NCI-H1092 treated with DMSO at 0.1 percent for 48 hours (cell line): ENCODE results near the gene EXOC3.
"Not testable (repeated sequence)": the region's sequence is repeated elsewhere in the genome, so short reads cannot be mapped to it uniquely, and the experiment has no call there.

ENCODE experiments used
- DNase-seq: peaks from one replicate; lab custom pipeline; 2025; lab: John Stamatoyannopoulos, UW

The EXOC3 gene

GRCh38 chr5:473551-474192, 30.7 kb downstream of the EXOC3 start:
- DNase-seq = peak; percentile 56

- DNase-seq = not testable (repeated sequence)
Observed at GRCh38 chr5:474232-474839, 31.4 kb downstream of the EXOC3 start.

GRCh38 chr5:474840-475661, 32.1 kb downstream of the EXOC3 start:
- DNase-seq = no peak

GRCh38 chr5:475704-476101, 32.7 kb downstream of the EXOC3 start:
- no peak for DNase-seq

- no peak for DNase-seq
Observed at GRCh38 chr5:476102-476813, 33.3 kb downstream of the EXOC3 start.

GRCh38 chr5:476814-477175, 33.8 kb downstream of the EXOC3 start:
- no peak for DNase-seq

GRCh38 chr5:477247-477646, 34.3 kb downstream of the EXOC3 start:
- no peak for DNase-seq

- no peak for DNase-seq
Observed at GRCh38 chr5:477871-478270, 34.9 kb downstream of the EXOC3 start.

- no peak for DNase-seq
Observed at GRCh38 chr5:478369-478981, 35.5 kb downstream of the EXOC3 start.

- no peak for DNase-seq
Observed at GRCh38 chr5:478982-479535, 36.1 kb downstream of the EXOC3 start.

- DNase-seq = no peak
Observed at GRCh38 chr5:479566-480319, 36.8 kb downstream of the EXOC3 start.

GRCh38 chr5:481347-481746, 38.4 kb downstream of the EXOC3 start:
- DNase-seq = no peak

GRCh38 chr5:482021-482420, 39.0 kb downstream of the EXOC3 start:
- DNase-seq = no peak

GRCh38 chr5:482506-482905, 39.5 kb downstream of the EXOC3 start:
- DNase-seq = no peak

- no peak for DNase-seq
Observed at GRCh38 chr5:483011-483410, 40.0 kb downstream of the EXOC3 start.

GRCh38 chr5:483434-484140, 40.6 kb downstream of the EXOC3 start:
- no peak for DNase-seq

GRCh38 chr5:484556-484955, 41.6 kb downstream of the EXOC3 start:
- no peak for DNase-seq

- no peak for DNase-seq
Observed at GRCh38 chr5:485113-485945, 42.4 kb downstream of the EXOC3 start.

GRCh38 chr5:485946-486491, 43.0 kb downstream of the EXOC3 start:
- no peak for DNase-seq
